Epidermal melanocyte (primary cell): ENCODE results near the gene DEAF1.
"Not testable (repeated sequence)": the region's sequence is repeated elsewhere in the genome, so short reads cannot be mapped to it uniquely, and the experiment has no call there.

ENCODE experiments used
- DNase-seq: peaks from one replicate; pipeline ENCODE4 v3.0.0; 2011; ENCODE audit warnings: low spot score; ENCODE audit not compliant: insufficient read length

DEAF1 gene

DNA sequence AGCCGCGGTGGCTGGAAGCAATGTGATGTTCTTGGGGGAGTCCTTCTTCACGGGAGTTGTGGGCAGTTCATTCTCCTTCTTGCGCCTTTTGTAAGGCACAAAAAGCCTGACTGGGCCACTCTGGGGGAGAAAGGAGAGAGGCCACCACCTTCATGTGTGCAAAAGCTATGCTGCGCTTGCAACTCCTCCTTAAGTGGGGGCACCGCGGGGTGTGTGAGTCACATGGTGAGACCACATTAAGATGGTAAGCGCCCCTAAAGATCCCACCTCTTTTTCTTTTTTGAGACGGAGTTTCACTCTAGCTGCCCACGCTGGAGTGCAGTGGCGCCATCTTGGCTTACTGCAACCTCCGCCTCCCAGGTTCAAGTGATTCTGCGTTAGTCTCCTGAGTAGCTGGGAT, 14.1 kb downstream of the DEAF1 start:
- no peak for DNase-seq

GRCh38 chr11:680476-680875, 14.5 kb downstream of the DEAF1 start:
- DNase-seq = no peak

DNA sequence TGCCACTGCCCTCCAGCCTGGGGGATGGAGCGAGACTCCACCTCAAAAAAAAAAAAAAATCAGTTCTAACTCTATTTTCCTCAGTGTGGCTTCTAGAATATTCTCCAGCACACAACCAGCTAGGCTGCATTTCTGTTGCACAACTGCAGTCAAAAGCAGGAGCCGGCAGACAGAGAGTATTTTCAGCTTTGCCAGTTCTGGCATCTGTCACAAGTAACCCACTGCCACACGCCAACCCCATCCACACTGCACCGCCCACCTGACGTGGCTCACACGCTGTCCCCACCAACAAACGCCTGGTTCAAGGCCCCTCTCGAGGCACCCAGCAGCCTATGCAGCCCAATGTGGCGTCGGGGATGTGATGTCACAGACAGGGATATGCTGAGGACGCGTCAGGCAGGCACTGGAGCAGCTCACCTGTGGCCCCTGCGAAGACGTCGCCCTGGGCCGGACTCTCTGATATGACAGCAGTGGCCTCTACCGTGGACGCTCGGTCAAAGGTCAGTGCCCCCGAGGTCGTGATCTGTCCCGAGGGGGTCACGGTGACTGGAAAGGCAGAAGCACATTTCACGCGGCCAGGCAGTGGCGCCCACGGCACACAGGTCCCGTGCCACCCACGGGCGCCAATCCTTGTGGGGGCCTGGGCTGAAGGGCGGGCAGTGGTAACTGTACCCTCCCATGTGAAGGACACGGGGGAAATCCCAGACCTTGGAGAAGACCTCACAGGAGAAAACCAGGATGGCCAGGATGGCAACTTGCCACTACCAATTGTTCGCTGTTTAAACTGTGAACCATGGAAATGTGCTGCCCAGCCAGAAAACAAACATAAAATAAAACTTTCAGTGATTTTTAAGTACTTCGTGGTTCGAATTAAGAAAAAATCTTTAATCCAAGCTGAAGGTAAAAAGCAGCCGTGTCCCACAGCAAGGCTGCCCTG, 15.5 kb downstream of the DEAF1 start:
- no peak for DNase-seq

DNA sequence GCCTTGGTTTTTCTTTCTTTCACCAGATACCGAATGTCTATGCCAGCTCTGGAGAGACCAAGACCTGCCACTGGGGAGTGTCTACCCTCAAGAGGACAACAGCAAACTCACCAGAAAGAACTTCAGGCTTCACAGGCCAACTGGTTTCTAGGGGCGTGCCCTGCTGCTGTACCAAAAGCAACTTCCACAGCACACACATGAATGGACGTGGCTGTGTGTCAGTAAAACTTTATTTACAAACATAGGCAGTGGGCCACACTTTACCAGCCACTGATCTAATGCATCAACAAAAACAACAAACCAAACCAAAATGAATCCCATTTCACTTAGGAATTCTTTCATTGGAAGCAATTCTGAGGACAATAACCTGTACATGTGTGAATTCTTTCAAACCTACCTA, 16.7 kb downstream of the DEAF1 start:
- no peak for DNase-seq

DNA sequence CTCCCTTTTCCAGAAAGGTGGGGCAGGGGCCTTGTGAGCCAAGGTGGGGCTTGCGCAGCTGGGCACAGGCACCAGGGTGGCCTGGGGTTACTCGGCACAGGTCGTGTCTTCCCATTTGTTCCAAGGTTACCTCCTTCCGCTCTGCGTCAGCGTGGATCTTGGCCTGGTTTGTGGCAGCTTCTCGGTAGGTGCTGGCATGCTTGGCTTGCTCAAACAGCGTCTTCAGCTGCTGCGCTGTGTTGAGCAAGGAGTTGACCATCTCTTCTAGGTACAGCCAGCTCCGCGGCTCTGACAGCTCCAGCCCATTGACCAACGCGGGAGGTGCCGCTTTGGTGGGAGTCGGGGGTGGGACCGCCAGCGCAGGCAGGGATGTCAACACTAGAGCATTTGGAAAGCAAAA, 20.6 kb downstream of the DEAF1 start:
- no peak for DNase-seq

DNA sequence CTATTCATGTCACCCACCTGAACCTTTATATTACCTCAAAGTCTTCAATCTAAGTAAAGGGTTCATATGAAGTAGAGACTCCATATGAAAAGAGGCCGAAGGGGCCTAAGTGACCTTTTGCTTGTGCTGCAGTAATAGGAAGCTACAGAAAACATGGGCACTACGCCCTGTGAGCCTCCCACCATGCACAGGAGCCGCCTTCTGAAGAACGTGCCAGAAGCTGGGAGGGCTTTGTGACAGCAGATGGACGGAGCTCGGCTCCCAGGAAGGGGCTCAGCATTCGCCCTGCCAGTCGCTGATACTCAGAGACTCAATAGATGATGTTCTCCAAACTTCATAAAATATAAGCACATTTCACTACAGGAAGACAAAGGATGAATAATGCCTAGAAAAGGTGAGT, 21.2 kb downstream of the DEAF1 start:
- DNase-seq = no peak

GRCh38 chr11:665704-666281, 29.2 kb downstream of the DEAF1 start:
- DNase-seq = no peak

- DNase-seq = no peak
These were observed 29.8 kb downstream of the DEAF1 start for GRCh38 chr11:665062-665703.

- DNase-seq = peak; percentile 92
These were observed 32.2 kb downstream of the DEAF1 start for GRCh38 chr11:662689-663274.

DNA sequence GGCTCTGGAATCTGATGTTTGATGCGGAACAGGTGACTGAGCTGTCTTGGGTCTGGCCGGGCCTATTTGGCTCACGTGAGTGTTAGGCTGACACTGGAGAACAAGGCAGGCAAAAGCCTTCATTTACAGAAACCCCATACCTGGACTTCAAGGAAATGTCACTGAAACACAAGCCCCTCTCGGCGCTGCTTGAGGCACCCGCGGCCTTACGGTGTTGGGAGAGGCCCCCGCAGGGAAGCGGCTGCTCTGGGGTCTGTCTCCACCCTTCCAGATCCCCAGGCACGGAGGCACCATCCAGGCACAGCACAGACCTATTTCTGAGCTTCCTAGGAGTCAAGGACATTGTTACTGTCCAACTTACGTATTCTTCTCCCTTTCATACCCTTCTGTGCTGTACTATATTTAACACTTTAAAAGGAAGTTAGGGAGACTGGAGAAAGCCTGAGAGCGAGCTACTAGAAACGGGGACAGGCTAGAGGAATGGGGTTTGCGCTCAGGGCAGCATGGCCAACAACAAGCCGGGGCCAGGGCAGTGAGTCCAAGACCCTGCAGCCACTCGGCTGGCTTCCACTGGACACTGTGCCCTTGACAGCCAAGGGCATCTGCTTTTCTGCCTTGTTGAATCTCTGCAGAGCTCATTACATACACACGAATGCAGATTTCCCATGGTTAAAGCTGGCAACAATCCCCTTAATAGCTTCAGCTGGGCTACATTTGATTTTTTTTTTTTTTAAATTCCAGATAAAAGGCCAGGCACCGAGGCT, 34.2 kb downstream of the DEAF1 start:
- no peak for DNase-seq

DNA sequence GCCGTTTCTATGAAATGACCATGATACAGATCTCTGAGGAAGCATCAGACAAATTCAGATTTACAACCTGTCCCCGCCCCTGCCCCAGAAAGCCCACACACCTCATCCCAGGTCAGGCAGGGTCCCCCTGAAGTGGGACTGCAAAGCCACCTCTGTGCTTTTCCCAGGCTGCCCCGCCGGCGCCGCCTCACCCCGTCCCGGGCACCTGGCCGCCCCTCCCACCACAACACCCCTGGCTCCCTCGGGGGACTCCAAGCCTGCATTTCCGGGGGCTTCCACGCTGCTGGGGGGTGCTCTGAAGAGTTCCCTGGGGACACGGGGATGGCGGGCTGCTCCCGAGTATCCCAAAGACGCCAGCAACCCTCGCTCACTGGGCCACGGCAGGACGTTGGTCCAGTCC, 34.7 kb downstream of the DEAF1 start:
- no peak for DNase-seq

DNA sequence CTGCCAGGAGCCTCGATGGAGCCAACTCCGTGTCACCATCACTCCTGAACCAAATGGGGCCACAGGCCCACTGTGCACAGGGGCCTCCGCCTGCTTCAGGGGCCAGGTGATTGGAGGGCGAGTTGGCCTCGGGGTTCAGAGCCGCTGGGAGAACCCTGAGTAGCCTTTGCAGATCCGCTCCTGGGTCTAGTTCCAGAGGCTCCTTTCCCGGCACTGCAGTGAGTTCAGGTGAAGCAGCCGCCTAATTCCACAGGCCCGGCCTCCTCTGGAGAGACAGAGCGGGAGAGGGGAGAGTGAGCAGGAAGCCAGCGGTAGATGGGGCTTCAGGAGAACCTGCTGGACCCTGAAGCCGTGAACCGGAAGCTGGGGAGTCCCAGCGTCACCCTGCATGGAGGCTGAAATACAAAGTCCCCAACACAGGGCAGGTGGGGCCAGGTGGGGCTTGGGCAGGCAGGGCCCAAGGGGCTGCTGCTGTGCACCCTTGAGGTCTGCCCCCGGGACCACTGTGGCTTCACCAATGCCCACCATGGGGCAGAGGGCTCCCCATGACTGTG, 35.4 kb downstream of the DEAF1 start:
- no peak for DNase-seq

DNA sequence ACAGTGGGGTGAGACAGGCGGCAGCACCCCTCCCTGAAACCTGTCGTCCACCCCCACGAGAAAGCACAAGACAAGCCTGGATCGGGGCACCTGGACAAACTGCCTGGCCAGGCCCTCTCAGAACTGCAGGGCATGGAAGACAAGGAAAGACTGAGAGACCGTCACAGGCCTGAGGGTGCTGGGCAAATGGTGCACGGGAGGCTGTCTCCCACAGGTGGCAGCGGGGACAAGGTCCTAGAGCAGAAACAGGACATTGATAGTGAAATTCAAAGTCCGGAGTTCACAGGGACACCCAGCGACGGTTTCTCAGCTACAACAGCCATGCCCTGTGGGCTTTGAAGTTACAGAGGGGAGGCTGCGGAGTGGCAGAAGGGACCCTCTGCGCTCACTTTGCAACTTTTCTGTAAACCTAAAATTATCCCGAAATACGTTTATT, 37.3 kb downstream of the DEAF1 start:
- DNase-seq = no peak

GRCh38 chr11:656866-657265, 38.2 kb downstream of the DEAF1 start:
- DNase-seq = no peak

GRCh38 chr11:656426-656825, 38.6 kb downstream of the DEAF1 start:
- no peak for DNase-seq

DNA sequence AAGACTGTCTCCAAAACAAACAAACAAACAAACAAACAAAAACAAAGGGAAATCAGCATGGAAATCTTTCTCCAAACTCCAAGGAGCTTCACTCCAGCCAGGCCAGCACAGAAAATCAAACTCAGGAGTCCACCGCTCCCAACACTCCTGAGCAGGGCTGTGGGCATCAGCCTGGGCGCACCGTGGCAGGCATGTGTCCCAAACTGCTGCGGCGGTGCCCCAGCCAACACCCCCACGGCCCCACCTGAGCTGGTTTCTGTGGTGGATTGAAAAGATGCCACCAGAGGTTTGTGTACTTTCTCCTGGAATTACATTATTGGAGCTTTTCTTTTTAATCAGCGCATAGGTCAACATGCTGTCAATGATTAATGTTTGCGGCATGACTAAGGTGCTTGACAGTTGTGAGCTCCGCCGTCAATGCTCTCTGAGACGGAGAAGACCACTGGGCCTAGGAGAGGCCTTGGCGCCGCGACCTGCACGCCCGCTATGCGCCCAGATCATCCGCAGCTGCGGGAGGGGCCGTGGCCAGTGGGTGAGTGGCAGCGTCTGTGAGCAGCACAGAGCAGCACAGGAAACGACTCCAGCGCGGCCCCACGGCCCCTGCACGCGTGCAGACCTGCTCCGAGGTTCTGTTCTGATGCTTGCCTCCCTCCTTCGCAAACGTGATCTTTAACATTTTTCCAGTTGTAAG, 39.8 kb downstream of the DEAF1 start:
- no peak for DNase-seq

GRCh38 chr11:654444-654843, 40.6 kb downstream of the DEAF1 start:
- DNase-seq = not testable (repeated sequence)

DNA sequence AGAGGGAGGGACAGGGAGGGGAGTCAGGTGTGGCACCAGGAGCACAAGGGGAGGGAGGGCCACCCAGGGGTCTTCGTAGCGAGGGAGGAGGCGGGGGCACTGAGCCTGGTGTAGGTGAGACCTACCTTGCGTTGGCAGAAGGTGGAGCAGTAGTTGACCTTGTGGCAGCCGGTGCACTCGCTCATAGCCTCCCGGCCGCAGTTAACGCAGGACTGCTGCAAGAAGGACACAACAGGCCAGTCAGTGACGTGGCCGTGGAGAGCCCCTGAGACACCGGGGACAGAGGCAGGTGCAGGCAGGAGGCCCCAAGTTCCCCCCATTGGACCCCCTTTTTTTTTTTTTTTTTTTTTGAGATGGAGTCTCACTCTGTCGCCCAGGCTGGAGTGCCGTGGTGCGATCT, 41.2 kb downstream of the DEAF1 start:
- DNase-seq = no peak

DNA sequence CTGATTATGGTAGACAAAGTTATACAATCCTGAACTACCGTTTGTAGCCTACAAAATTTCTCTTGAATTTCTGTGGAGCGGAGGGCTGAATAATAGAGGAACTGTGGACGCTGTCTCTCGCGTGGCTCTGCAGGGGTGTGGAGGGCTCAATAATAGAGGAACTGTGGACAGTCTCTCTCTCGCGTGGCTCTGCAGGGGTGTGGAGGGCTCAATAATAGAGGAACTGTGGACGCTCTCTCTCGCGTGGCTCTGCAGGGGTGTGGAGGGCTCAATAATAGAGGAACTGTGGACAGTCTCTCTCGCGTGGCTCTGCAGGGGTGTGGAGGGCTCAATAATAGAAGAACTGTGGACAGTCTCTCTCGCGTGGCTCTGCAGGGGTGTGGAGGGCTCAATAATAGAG, 41.9 kb downstream of the DEAF1 start:
- not testable (repeated sequence) for DNase-seq

DNA sequence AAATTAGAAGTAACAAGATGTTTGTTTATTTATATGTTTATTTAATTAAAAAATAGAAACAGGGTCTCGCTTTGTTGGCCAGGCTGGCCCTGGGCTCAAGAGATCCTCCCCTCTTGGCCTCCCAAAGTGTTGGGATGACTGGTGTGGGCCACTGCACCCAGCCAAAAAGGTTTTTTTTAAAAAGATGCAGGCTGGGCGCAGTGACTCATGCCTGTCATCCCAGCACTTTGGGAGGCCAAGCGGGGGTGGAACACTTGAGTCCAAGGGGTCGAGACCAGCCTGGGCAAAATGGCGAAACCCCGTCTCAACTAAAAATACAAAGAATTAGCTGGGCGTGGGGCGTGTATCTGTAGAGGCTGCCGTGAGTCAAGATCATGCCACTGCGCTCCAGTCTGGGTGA, 44.5 kb downstream of the DEAF1 start:
- DNase-seq = no peak
